H1 (cell line): Measurements from ENCODE around the gene DPF3. TPM values are rescaled to one million over a fixed set of nuclear protein-coding genes. Genes with fewer than 3 reads are reported as not detected.

Source experiments
- CTCF ChIA-PET: fragments of 300-600 bp; sonication (Branson Sonifier 250); formaldehyde crosslinking; loops from one replicate; lab custom pipeline; 2021; ENCODE audit not compliant: partially characterized antibody; lab: Charles Lee
- POLR2A ChIA-PET: fragments of 300-600 bp; sonication (Branson Sonifier 250); formaldehyde crosslinking; loops from one replicate; lab custom pipeline; 2021; ENCODE audit warnings: inconsistent platforms; ENCODE audit not compliant: partially characterized antibody; lab: Charles Lee
- DNase-seq, 2 experiments: peaks; one replicate each; pipeline versions ENCODE4 v3.0.0 to v3.0.0-alpha.2; 2010 to 2022; ENCODE audit warnings: low spot score in 2 of 2, low read depth in 1 of 2, mixed read lengths in 1 of 2
- FAIRE-seq: peaks from 2 replicates; lab custom pipeline; 2011; peaks lifted over from hg19 to GRCh38; lab: Jason Lieb, UNC
- H2AFZ ChIP-seq: 2 replicates; pipeline ENCODE4 v1.8.1; 2012; ENCODE audit warnings: low read length, inconsistent platforms
- H2AK5ac ChIP-seq: 2 replicates; pipeline ENCODE4 v1.6.1; 2013; ENCODE audit warnings: low read depth, low read length
- H2BK120ac ChIP-seq: replicated peaks from 2 replicates; pipeline ENCODE3; 2013; ENCODE audit warnings: low read depth, low read length, inconsistent platforms
- H2BK12ac ChIP-seq: 2 replicates; pipeline ENCODE4 v1.6.1; 2013; ENCODE audit warnings: low read depth, low read length
- H2BK15ac ChIP-seq: 2 replicates; pipeline ENCODE4 v1.6.1; 2013; ENCODE audit warnings: low read length
- H2BK20ac ChIP-seq: 2 replicates; pipeline ENCODE4 v1.6.1; 2013; ENCODE audit warnings: low read length
- H2BK5ac ChIP-seq: 2 replicates; pipeline ENCODE4 v1.6.1; 2013; ENCODE audit warnings: low read depth, low read length
- H3K14ac ChIP-seq: 2 replicates; pipeline ENCODE4 v1.6.1; 2013; ENCODE audit warnings: inconsistent platforms; ENCODE audit not compliant: insufficient read length
- H3K18ac ChIP-seq: 2 replicates; pipeline ENCODE4 v1.6.1; 2013; ENCODE audit warnings: low read length; ENCODE audit errors: extremely low read depth
- H3K23ac ChIP-seq: 2 replicates; pipeline ENCODE4 v1.6.1; 2013; ENCODE audit warnings: inconsistent platforms; ENCODE audit not compliant: insufficient read length
- H3K23me2 ChIP-seq: 2 replicates; pipeline ENCODE4 v1.6.1; 2013; ENCODE audit warnings: low read depth, low read length
- H3K27ac ChIP-seq: 2 replicates; pipeline ENCODE4 v1.6.1; 2011; ENCODE audit warnings: low read depth, low read length, inconsistent platforms
- H3K27me3 ChIP-seq, 4 experiments: replicated peaks in 1 of 4; 1 replicate in 1 of 4; 2 replicates in 3 of 4; pipeline versions ENCODE4 v1.6.1 to v1.8.1; 2011 to 2013; ENCODE audit warnings: low read length in 3 of 4, mild to moderate bottlenecking in 3 of 4, inconsistent platforms in 2 of 4, mixed read lengths in 2 of 4, moderate library complexity in 1 of 4; ENCODE audit not compliant: control insufficient read depth in 3 of 4, insufficient read depth in 3 of 4; ENCODE audit errors: extremely low read depth in 1 of 4
- H3K36me3 ChIP-seq, 4 experiments: 2 replicates each; pipeline versions ENCODE4 v1.6.1 to v1.8.1; 2011 to 2013; ENCODE audit warnings: mild to moderate bottlenecking in 4 of 4, low read length in 3 of 4, moderate library complexity in 2 of 4, control low read depth in 1 of 4, inconsistent platforms in 1 of 4; ENCODE audit not compliant: insufficient read depth in 4 of 4, control insufficient read depth in 2 of 4
- H3K4ac ChIP-seq: replicated peaks from 2 replicates; pipeline ENCODE3; 2013; ENCODE audit warnings: low read length, low read depth, mixed read lengths, inconsistent platforms; ENCODE audit not compliant: insufficient read length
- H3K4me1 ChIP-seq, 4 experiments: replicated peaks in 1 of 4; 1 replicate in 1 of 4; 2 replicates in 3 of 4; pipeline versions ENCODE4 v1.6.1 to v1.8.1; 2011 to 2013; ENCODE audit warnings: low read length in 3 of 4, inconsistent platforms in 2 of 4, mixed read lengths in 1 of 4; ENCODE audit not compliant: insufficient read depth in 4 of 4, control insufficient read depth in 3 of 4
- H3K4me2 ChIP-seq, 2 experiments: 2 replicates each; pipeline versions ENCODE4 v1.6.1 to v1.8.1; 2011 to 2013; ENCODE audit warnings: low read depth in 2 of 2, low read length in 2 of 2, control low read depth in 1 of 2, inconsistent platforms in 1 of 2, mild to moderate bottlenecking in 1 of 2; ENCODE audit not compliant: insufficient read depth in 1 of 2
- H3K4me3 ChIP-seq, 4 experiments: fragments of 200-600, 300-600 bp in 1 of 4; sonication (generic), shearing (Covaris generic), sonication (Bioruptor Twin) in 1 of 4; 2 replicates each; pipeline versions ENCODE4 v1.5.1 to v1.8.1; 2011 to 2016; ENCODE audit warnings: low read length in 4 of 4, low read depth in 3 of 4, control low read depth in 2 of 4, inconsistent platforms in 2 of 4, mild to moderate bottlenecking in 2 of 4, mixed read lengths in 1 of 4, moderate library complexity in 1 of 4; ENCODE audit not compliant: insufficient read depth in 2 of 4; ENCODE audit errors: extremely low read depth in 1 of 4
- H3K56ac ChIP-seq: replicated peaks from 2 replicates; pipeline ENCODE3; 2013; ENCODE audit warnings: low read depth, mild to moderate bottlenecking, mixed read lengths, low read length, inconsistent platforms; ENCODE audit not compliant: insufficient read length
- H3K79me1 ChIP-seq: 2 replicates; pipeline ENCODE4 v1.6.1; 2013; ENCODE audit warnings: low read depth, low read length, control low read depth
- H3K79me2 ChIP-seq, 2 experiments: 2 replicates each; pipeline versions ENCODE4 v1.6.1 to v1.8.1; 2012 to 2013; ENCODE audit warnings: low read length in 2 of 2, mild to moderate bottlenecking in 2 of 2, inconsistent platforms in 1 of 2; ENCODE audit not compliant: insufficient read depth in 2 of 2, control insufficient read depth in 1 of 2
- H3K9ac ChIP-seq, 4 experiments: replicated peaks in 1 of 4; 1 replicate in 1 of 4; 2 replicates in 3 of 4; pipeline versions ENCODE4 v1.6.1 to v1.8.1; 2011 to 2013; ENCODE audit warnings: low read depth in 3 of 4, low read length in 3 of 4, control low read depth in 2 of 4, mild to moderate bottlenecking in 2 of 4, moderate library complexity in 2 of 4, inconsistent platforms in 1 of 4; ENCODE audit errors: extremely low read depth in 1 of 4
- H3K9me3 ChIP-seq, 2 experiments: 2 replicates each; pipeline versions ENCODE4 v1.6.1 to v1.8.1; 2012 to 2013; ENCODE audit warnings: mild to moderate bottlenecking in 2 of 2, moderate library complexity in 2 of 2, control low read depth in 1 of 2, inconsistent platforms in 1 of 2, low read depth in 1 of 2, low read length in 1 of 2, mixed read lengths in 1 of 2; ENCODE audit not compliant: insufficient read depth in 2 of 2
- H4K20me1 ChIP-seq, 2 experiments: replicated peaks in 1 of 2; 2 replicates each; pipeline versions ENCODE3 to v1.8.1; 2011 to 2013; ENCODE audit warnings: inconsistent platforms in 2 of 2, low read length in 2 of 2, mild to moderate bottlenecking in 1 of 2; ENCODE audit not compliant: insufficient read depth in 2 of 2, control insufficient read depth in 1 of 2
- H4K5ac ChIP-seq: 2 replicates; pipeline ENCODE4 v1.6.1; 2013; ENCODE audit warnings: low read length, low read depth, mixed read lengths, inconsistent platforms; ENCODE audit not compliant: insufficient read length
- H4K8ac ChIP-seq: 2 replicates; pipeline ENCODE4 v1.8.0; 2013; ENCODE audit warnings: mild to moderate bottlenecking, moderate library complexity, low read length, inconsistent platforms; ENCODE audit not compliant: insufficient read depth; ENCODE audit errors: extremely low read depth
- H4K91ac ChIP-seq: replicated peaks from 2 replicates; pipeline ENCODE3; 2013; ENCODE audit warnings: low read length, mixed read lengths, inconsistent platforms; ENCODE audit not compliant: insufficient read length
- ATF3 ChIP-seq: IDR thresholded peaks from 2 replicates; pipeline ENCODE4 v1.6.1; 2011; ENCODE audit warnings: low read depth, mild to moderate bottlenecking, low read length; ENCODE audit not compliant: insufficient read depth
- BACH1 ChIP-seq: IDR thresholded peaks from 2 replicates; pipeline ENCODE4 v1.6.1; 2012; ENCODE audit warnings: low read length, improper control_type of control experiment
- CBX8 ChIP-seq: fragments of 300-800, 300-1000 bp; sonication (generic); IDR thresholded peaks from 2 replicates; pipeline ENCODE4 v1.7.1; 2016; ENCODE audit warnings: low read depth, low read length, borderline replicate concordance
- CEBPB ChIP-seq: IDR thresholded peaks from 2 replicates; pipeline ENCODE4 v1.6.1; 2012; ENCODE audit warnings: low read depth, low read length
- CTBP2 ChIP-seq: IDR thresholded peaks from 2 replicates; pipeline ENCODE4 v1.7.0; 2011; ENCODE audit warnings: borderline replicate concordance, mild to moderate bottlenecking, moderate library complexity, mixed read lengths, low read length; ENCODE audit not compliant: insufficient read depth, insufficient read length
- EZH2 ChIP-seq: fragments of 200-600 bp; sonication (generic); IDR thresholded peaks from 2 replicates; pipeline ENCODE4 v1.7.1; 2012; ENCODE audit warnings: low read depth, mild to moderate bottlenecking, moderate library complexity, low read length, inconsistent platforms; ENCODE audit not compliant: severe bottlenecking
- JUND ChIP-seq: IDR thresholded peaks from 2 replicates; pipeline ENCODE4 v1.6.1; 2011; ENCODE audit warnings: mild to moderate bottlenecking, improper control_type of control experiment, low read length
- KDM4A ChIP-seq: IDR thresholded peaks from one replicate; pipeline ENCODE4 v1.7.1; 2012; ENCODE audit warnings: low read depth, mild to moderate bottlenecking, moderate library complexity, low read length, inconsistent platforms; ENCODE audit not compliant: severe bottlenecking
- PHF8 ChIP-seq: fragments of 200-600 bp; sonication (generic); conservative IDR thresholded peaks from 2 replicates; pipeline ENCODE4 v1.7.1; 2012; ENCODE audit warnings: low read depth, mild to moderate bottlenecking, inconsistent platforms, low read length, moderate library complexity
- RFX5 ChIP-seq: IDR thresholded peaks from 2 replicates; pipeline ENCODE4 v1.6.1; 2011; ENCODE audit warnings: low read depth, low read length, improper control_type of control experiment, borderline replicate concordance
- SUZ12 ChIP-seq: fragments of 200-600 bp; sonication (generic); IDR thresholded peaks from 2 replicates; pipeline ENCODE4 v1.6.1; 2012; ENCODE audit warnings: mild to moderate bottlenecking, inconsistent platforms, low read length, moderate library complexity, mixed read lengths
- TAF1 ChIP-seq: IDR thresholded peaks from 2 replicates; pipeline ENCODE4 v1.6.1; 2011; ENCODE audit warnings: mild to moderate bottlenecking, low read depth, low read length
- TAF7 ChIP-seq: optimal IDR thresholded peaks from 2 replicates; pipeline ENCODE3; 2011; ENCODE audit warnings: low read depth, mild to moderate bottlenecking, inconsistent platforms, low read length, moderate library complexity, borderline replicate concordance
- WGBS, 2 experiments: shearing (Covaris generic) in 1 of 2; methylation state at CpG; one replicate each; pipeline versions ENCODE4 v1.1.6 to v1.1.7; 2013 to 2015; ENCODE audit warnings: low lambda C conversion rate in 2 of 2, mixed read lengths in 2 of 2, inconsistent platforms in 1 of 2, low coverage in 1 of 2, missing lambda C conversion rate in 1 of 2; ENCODE audit not compliant: insufficient replicate concordance in 2 of 2, insufficient coverage in 1 of 2, insufficient read length in 1 of 2; ENCODE audit errors: extremely low coverage in 1 of 2, missing lambda C conversion rate in 1 of 2; 5-methylcytosine and 5-hydroxymethylcytosine counted together
- polyA plus RNA-seq, 7 experiments: library from polyadenylated mRNA; depleted of rRNA in 3 of 7; stranded (reverse) in 5 of 7; unstranded in 2 of 7; fragments of >200 nt in 5 of 7; fragments of 200-250 nt in 2 of 7; gene quantifications; 1 replicate in 5 of 7; 2 replicates in 1 of 7; 4 replicates in 1 of 7; pipeline versions ENCODE4 v1.2.1 to v1.2.3, GENCODE V29; 2011 to 2013; ENCODE audit warnings: missing spikeins in 2 of 7, mixed read lengths in 2 of 7
- total RNA-seq: library from RNA; stranded (reverse); fragmentation: NEBNext Ultra II Directional; extraction: Animal tissue kit (Norgen Biotek cat#: 25700); gene quantifications from 2 replicates; pipeline ENCODE4 v1.2.1, GENCODE V29; 2021

The DPF3 gene
- total and polyA plus RNA-seq, 2 of the 8 experiments (the other 6 are each of a cell fraction or from before 2014, with no cell fraction given) = 0.19 TPM; not detected in 1

GRCh38 chr14:72737560-72737943 is 156.3 kb downstream of the DPF3 start:
- Histone ChIP-seq H3K4ac (no peak overlapping the region), H3K4me3 (no peak overlapping the region), H4K20me1 (no peaks in the 10 kb centered on the region), H3K4me1 (peaks cover 0 to 8% (median 1%) of the 10 kb centered on the region in 4 experiments; a peak in 3 of 7 replicates), H3K23me2 (no peaks in the 10 kb centered on the region), H3K23ac (no peak overlapping the region), H3K36me3 (no peaks in the 10 kb centered on the region), H3K79me2 (no peaks in the 10 kb centered on the region), H3K4me2 (no peak overlapping the region), H2AK5ac (no peak overlapping the region), H2BK12ac (no peak overlapping the region), H3K27me3 (no peaks in the 10 kb centered on the region), H2BK120ac (no peak overlapping the region), H3K9me3 (no peaks in the 10 kb centered on the region), H3K79me1 (no peaks in the 10 kb centered on the region), H3K14ac (no peak overlapping the region), H2BK15ac (no peak overlapping the region), H4K5ac (no peak overlapping the region), H3K9ac (no peak overlapping the region), H3K27ac (no peak overlapping the region), H4K91ac (no peak overlapping the region), H3K56ac (no peak overlapping the region), H3K18ac (no peak overlapping the region), H2BK20ac (no peak overlapping the region), H4K8ac (no peak overlapping the region), H2AFZ (no peak overlapping the region), H2BK5ac (no peak overlapping the region)
- ChIA-PET CTCF (interaction anchor here (0.6 to 1.4 kb wide), 10 partner anchors 8 to 886 kb away, joined by 3 to 6 read pairs (median 3); no protein-coding TSS in a partner anchor), POLR2A (no interaction called here)
- FAIRE-seq = no peak
- DNase-seq = no peak
- TF ChIP-seq PHF8 (no peak), SUZ12 (no peak), RFX5 (no peak), ATF3 (no peak), TAF7 (no peak), CEBPB (no peak), TAF1 (no peak), BACH1 (no peak), EZH2 (no peak), KDM4A (no peak), CTBP2 (no peak), CBX8 (no peak), JUND (no peak)
- 95% methylated on average over 6 of the region's 6 CpGs; no CpG with 5 or more reads in 1 of the 2 experiments for WGBS, 2 experiments
